GM21737 (cell line): Measurements from ENCODE around the gene CCDC80.

Source experiments
- ATAC-seq: cut with Tn5 transposase; IDR thresholded peaks from one replicate; pipeline ENCODE4 v1.9.1; 2021; ENCODE audit warnings: mild to moderate bottlenecking, moderate library complexity; ENCODE audit not compliant: unreplicated experiment

The CCDC80 gene

GRCh38 chr3:112633757-112634156 is 7.2 kb downstream of the CCDC80 start:
- no peak for ATAC-seq

DNA sequence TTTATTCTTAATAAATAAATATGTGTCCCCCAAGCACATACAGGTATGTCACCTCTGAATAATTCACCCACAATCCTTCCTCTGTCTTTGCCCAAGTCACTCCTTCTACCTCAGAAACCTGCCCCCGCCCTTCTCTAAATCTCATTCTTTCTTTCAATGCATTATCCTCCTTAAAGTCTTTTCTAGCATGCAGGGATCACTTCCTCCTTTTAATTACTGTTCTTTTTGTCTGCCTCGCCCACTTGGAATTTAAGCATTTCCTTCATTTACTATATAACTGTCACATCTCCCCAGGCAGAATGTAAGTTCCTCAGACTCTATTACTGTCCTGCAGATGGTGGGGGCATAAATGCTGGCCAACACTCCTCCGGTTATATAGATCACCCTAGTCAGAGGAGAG is 7.8 kb downstream of the CCDC80 start:
- ATAC-seq = no peak

- no peak for ATAC-seq
These were observed 8.3 kb downstream of the CCDC80 start for GRCh38 chr3:112632596-112632995.

DNA sequence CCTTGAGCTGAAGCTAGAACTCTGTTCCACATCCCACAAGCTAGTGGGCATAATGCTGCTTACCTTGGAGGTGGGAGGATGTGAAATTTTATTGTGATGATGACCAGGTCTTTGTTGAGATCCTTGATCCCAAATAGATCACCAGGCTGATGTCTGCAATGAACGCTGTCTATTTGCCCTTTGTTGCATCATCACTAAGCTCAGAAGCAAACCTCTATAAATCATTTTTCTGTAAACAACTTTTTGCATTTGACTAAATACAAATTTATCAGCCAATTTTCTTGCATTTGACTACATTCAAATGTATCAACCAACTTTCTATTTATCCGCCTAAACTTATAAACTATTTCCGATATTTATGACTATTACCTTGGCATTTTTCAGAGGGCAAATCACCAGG is 9.7 kb downstream of the CCDC80 start:
- ATAC-seq = no peak

GRCh38 chr3:112629425-112629824 is 11.5 kb downstream of the CCDC80 start:
- no peak for ATAC-seq

GRCh38 chr3:112627919-112628466 is 12.9 kb downstream of the CCDC80 start:
- no peak for ATAC-seq

DNA sequence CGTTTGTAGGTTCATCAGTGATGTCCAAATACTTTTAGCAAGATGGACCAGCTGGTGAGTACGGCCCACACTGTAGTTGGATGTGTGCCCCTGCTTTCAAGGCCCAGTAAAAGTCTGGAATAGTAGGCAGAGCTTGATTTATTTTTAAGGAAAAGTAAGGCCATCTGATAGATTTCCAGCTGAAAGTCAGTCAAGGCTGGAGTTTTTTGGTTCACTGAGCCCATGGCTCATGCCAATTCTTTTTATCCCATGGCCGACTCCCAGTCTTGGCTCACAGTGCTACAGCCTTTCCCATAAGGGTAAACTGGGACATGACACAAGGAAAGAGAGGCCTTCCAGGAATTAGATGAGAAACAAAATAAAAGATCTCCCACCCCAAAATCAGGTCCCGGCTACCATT is 13.5 kb downstream of the CCDC80 start:
- no peak for ATAC-seq

GRCh38 chr3:112623717-112624116 is 17.2 kb downstream of the CCDC80 start:
- ATAC-seq = no peak

DNA sequence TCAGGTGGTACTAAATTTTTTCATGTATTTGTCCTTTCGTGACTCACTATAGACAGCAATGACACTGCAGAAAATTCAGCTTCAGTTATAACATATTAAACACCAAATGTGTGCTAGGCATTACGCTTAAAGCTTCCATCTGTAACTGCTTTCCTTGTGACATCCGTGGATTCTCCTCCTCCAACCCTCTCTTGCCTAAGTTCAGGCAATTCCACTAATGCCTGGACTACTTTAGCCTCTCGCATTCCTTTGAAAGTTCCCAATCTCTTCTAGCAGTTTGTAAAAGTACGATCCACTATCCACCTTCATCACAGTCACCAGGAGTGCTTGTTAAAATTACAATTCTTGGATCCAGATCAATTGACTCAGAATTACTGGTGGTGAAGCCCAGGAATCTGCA is 17.7 kb downstream of the CCDC80 start:
- no peak for ATAC-seq

GRCh38 chr3:112619295-112619694 is 21.6 kb downstream of the CCDC80 start:
- ATAC-seq = peak; percentile 72

GRCh38 chr3:112617285-112617684 is 23.7 kb downstream of the CCDC80 start:
- no peak for ATAC-seq

DNA sequence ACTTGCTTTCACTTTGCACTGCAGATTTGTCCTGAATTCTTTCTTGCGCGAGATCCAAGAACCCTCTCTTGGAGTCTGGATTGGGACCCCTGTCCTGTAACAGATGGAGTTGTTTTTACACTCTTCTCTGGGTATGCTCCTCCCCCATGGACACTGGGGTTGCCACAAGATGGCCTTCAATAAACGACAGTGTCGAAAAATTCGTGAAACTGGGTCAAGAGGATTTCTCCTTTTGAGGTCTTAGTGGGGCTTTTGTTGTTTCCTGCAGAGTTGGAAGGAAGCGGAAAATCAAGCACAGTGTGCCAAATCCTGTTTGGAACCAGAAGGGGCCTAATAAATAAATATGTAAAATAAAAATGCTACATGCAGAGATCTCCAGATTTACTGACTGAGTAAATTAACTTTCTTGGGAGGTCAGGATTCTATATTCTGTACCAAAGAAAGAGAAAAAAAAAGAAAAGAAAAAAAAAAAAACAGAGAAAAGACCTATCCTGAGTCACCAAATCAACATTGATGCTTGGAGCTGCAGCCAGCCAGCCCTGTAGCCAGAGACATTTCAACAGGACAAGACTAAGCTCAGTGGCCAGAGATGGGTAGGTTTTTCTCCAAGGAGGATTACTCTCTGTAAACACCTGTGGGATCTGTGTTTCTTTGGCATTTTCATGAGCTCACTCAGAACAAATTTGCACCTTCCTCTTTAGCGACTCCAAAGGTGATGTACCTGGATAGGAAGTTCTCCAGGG is 24.8 kb downstream of the CCDC80 start:
- no peak for ATAC-seq

GRCh38 chr3:112611752-112612515 is 29.0 kb downstream of the CCDC80 start:
- no peak for ATAC-seq

DNA sequence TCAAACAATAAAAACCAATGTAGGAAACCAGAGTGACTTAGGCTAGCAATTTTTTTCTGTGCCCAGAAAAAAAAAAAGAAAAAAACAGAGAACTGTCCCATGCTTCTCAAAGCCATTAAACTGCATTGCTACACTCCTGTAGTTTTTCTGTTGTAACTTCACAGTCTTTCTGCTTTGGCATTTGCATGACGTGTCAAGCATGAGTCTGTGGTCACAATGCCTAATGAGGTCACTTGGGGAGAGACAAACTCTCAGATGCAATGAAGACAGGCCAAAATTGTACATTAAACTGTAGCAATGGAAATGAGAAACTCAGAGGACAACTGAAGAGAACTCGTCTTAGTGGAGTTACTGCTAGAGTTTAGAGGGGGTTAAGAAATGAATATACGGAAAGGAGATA is 30.8 kb downstream of the CCDC80 start:
- no peak for ATAC-seq

GRCh38 chr3:112607863-112608262 is 33.1 kb downstream of the CCDC80 start:
- no peak for ATAC-seq

GRCh38 chr3:112606098-112606497 is 34.8 kb downstream of the CCDC80 start:
- ATAC-seq = no peak

- no peak for ATAC-seq
These were observed 35.7 kb downstream of the CCDC80 start for GRCh38 chr3:112605285-112605684.

GRCh38 chr3:112604536-112604935 is 36.4 kb downstream of the CCDC80 start:
- no peak for ATAC-seq

- ATAC-seq = no peak
These were observed 38.6 kb downstream of the CCDC80 start for GRCh38 chr3:112602217-112602838.

- no peak for ATAC-seq
These were observed 42.2 kb downstream of the CCDC80 start for GRCh38 chr3:112598731-112599130.

GRCh38 chr3:112597945-112598344 is 43.0 kb downstream of the CCDC80 start:
- ATAC-seq = no peak

- no peak for ATAC-seq
These were observed 46.1 kb downstream of the CCDC80 start for GRCh38 chr3:112594856-112595255.
